Activated CD4-positive, alpha-beta T cell treated with anti-CD3 and anti-CD28 coated beads, Interleukin-10, Interleukin-2, amounts not matched to agents 100 ng/mL and 50 ng/mL, durations not matched to agents 16 hours and 8 hours (primary cell): ENCODE measurements around the gene BAZ1B.
"Not testable (repeated sequence)": the region's sequence is repeated elsewhere in the genome, so short reads cannot be mapped to it uniquely, and the experiment has no call there.

Experiments
- DNase-seq: peaks from one replicate; pipeline ENCODE4 v3.0.0-alpha.2; 2020

BAZ1B gene

DNA sequence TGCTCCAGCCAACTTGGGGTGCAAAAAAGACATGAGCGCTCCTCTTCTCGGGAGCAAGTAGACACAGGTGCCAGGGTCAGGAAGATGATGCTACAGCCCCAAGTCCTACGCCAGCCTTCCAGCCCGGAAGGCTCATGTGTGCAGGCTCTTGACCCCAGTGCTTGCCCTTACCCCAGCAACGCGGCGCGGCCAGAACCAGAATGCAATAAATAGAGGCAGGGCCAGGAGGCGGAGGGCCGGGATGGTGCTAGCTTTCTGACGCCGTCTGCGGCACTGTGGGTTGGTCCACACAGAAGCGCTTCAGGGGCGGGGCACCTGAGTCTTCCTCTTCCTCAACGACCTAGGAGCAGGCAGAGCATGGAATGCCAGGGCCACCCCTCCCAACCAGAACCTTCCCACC is 15.0 kb upstream of the BAZ1B start:
- no peak for DNase-seq

DNA sequence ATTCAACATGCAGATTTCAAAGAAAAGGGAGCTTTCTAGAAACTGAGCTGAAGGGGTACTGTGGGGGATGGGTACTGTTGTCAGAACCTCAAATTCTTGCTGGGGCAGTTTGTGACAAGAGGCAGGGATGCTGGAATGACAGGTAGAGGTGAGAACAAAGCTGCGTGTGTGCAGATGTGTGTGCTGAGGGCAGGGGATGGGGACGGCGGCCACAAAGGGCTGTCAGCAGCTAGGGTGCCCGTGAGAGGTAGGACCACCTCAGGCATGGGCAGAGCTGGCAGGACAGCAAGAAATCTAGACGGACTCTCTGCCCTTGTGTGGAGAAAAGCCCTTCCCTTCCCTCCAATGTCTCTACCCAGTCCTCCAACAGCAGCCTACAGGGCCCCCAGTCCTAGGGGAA is 14.4 kb upstream of the BAZ1B start:
- no peak for DNase-seq

DNA sequence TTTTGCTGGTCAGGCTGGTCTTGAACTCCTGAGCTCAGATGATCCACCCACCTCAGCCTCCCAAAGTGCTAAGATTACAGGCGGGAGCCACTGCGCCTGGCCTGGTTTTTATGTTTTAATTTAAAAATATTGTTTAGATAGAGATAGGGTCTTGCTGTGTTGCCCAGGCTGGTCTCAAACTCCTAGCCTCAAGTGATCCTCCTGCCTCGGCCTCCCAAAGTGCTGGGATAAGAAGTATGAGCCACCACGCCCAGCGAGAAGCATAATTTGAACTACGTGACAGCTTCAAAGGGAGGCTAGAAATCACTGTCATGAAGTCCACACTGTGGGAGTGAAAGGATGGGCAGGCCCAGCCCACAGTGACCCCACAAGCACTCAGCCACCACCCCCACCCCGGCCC is 13.8 kb upstream of the BAZ1B start:
- not testable (repeated sequence) for DNase-seq

DNA sequence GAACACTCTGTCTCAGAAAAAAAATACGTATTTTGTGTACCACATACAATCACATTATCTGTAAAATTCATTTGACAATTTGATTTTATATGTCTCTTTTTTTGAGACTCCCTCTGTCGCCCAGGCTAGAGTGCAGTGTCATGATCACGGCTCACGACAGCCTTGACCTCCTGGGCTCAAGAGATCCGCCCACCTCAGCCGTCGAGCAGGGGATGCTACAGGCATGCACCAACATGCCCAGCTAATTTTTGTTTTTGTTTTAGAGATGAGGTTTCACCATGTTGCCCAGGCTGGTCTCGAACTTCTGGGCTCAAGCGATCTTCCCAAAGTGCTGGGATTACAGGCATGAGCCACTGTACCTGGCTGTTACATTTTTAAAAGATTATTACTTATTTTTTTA is 11.6 kb upstream of the BAZ1B start:
- DNase-seq: no peak

DNA sequence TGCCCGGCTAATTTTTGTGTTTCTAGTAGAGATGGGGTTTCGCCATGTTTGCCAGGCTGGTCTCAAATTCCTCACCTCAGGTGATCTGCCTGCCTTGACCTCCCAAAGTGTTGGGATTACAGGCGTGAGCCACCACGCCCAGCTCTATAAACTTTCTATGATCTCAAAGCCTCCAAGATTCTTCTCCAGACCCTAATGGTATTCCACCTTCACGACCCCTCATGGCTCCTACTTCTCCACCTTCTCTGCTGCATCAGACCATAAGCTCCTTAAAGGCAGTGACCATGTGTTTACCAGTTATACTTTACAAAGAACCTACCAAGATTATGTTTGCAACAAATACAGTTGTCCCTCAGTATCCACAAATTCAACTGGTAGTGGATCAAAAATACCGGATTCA is 10.1 kb upstream of the BAZ1B start:
- no peak for DNase-seq

DNA sequence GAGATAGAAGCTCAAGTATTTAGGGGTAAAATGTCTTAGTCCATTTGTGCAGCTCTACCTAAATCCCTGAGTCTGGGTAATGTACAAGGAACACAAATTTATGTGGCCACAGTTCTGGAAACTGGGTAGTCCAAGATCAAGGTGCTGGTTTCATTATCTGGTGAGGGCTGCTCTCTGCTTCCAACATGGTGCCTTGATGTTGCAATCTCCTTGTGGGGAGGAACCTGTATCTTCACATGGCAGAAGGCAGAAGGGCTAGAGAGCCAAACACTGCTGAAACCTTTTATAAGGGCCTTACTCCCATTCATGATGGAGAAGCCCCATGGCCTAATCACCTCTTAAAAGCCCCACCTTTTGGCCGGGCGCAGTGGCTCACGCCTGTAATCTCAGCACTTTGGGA is 8.7 kb upstream of the BAZ1B start:
- no peak for DNase-seq

DNA sequence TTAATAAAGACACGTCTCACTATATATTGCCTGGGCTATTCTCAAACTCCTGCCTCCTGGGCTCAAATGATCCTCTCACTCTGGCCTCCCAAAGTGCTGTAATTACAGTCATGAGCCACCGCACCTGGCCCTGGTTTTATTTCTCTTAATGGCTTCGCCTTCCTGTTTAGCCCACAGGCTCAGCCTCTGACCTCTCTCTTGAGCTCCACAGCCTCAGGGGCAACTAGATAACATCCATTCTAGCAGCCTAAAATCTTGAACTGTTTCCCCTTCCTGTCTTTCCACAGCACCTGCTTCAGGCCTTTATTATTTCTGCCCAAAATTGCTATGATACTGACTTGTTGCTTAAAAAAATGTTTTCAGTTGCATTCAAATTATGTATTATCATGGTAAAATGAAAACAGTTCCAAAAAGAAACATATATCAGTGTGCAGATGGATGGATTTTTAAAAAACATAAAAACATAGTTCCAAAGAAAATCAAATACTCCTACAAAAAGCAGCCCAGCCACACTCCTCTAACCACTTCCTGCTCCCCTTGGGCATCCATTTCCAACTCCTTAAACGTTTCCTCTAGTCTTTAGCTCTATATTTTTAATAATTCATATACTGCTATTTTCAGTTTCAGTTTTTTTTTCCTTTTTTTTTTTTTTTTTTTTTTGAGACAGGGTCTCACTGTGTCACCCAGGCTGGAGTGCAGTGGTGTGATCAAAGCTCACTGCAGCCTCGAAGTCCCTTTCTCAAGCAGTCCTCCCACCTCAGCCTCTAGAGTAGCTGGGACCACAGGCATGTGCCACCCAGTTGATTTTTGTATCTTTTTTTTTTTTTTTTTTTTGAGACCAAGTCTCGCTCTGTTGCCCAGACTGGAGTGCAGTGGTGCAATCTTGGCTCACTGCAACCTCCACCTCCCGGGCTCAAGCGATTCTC is 5.1 kb upstream of the BAZ1B start:
- DNase-seq: peak; percentile 29

DNA sequence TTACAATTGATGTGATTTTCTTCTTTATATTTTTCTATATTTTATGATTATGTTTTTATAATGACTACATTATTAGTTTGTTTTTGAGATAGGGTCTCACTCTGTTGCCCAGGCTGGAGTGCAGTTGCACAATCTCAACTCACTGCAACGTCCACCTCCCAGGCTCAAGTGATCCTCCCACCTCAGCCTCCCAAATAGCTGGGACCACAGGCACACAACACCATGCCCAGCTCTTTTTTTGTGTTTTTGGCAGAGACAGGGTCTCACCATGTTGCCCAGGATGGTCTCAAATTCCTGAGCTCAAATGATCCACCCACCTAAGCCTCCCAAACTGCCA is 4.0 kb upstream of the BAZ1B start:
- DNase-seq: not testable (repeated sequence)

DNA sequence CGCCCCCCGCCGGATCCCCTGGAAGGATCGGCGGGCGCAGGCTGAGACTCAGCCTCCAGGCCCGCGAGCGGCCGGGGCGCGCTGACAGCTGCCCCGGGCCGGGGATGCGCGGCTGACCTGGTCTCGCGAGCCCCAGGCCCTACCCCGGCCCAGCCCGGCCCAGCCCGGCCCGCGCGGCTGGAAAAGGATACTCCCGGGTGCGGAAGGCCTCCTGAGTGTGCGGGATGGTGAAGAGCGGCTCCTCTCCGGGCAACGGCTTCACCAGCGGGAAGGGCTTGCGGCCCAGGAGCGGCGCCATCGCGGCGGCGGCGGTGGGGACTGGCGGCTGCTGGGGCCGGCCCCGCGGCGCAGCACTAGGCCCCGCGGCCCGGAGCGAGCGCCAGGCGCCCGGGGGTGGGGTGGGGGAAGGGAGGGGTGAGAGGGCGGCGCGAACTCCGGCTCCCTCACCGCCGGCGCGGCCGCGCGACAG is 423 bp downstream of the BAZ1B start:
- DNase-seq: peak; percentile 75

DNA sequence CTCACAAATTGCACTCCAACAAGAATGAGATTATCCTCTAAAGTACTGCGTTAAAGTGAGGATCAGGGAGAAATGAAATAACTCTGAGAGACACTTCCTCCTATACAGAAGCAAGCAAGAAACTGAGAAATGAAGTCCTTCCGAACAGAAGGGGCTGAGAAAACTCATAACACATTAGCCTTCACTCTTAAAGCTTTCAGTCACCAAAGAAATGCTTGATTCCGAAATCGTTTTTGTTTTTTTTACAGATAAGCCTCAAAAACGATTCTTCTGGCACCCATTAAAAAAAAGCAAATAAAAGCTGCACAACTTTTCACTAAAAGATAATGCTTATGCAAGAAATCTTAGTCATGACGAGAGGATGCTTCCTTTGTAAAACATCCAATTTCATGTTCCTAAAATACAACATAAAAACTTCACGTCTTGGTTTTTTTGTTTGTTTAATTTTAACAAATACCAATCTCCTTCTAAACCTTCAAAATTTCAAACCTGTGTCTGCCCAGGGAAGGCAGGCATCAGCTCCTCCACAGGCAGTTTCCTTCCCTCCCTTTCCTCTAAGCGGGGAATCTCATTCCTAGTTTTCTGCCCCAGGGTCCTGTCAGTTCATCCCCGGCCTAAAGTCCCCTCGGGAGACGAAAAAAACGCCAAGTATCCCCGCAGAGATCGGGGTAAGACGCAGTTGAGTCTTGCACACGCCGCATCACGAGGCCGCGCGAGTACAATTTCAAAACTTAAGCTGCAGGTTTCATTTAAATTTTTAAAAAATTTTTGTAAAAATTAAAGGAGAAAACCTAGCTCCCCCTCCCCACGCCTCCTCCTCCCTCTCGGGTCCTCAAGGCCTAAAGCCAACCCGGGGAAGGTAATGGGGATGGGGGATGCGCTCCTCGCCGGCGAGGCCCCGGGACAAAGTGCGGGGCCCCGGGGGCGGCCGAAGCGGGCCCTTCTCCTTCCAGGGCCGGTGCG is 1.1 kb downstream of the BAZ1B start:
- DNase-seq: no peak

DNA sequence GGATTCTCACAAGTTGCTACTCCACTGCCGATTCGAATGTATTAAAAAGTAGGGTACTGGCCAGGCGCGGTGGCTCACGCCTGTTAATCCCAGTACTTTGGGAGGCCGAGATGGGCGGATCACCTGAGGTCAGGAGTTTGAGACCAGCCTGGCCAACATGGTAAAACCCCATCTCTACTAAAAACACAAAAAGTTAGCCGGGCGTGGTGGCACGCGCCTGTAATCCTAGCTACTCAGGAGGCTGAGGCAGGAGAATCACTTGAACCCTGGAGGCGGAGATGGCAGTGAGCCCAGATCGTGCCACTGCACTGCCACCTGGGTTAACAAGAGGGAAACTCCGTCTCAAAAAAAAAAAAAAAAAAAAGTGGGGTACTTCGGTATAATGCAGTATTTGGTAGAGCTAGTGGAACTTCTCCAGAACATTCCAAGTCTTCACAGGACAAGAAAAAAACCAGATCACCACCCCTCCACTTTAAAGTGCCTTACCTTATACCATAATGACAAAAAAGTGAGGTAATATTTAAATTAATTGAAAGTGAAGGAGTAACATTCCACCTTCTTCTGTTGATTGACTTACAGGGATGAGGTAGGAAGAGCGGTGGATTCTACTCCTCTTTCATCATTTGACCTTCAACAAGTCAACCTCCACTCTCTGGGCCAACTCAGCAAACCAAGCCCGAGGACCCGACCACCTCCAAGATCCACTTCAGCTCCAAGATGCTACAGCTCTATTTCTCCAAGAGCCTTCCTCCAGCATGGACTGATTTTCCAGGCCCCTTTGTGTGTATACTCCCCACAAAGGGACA is 2.0 kb downstream of the BAZ1B start:
- peak; percentile 37 for DNase-seq

DNA sequence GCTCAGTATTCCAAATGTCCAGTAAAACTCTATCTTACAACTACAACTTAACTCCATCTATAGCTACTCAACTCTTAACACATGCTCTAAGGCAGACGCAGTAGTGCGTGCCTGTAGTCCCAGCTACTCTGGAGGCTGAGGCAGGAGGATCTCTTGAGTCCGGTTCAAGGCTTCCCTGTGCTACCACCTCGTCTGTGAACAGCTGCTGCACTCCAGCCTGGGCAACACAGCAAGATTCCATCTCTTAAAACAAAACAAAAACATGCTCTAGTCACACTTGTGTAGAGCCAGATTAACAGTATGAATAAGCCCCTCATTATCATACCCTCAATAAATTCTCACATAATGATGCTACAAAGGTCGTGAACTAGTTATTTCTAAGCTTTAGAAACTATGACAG is 3.6 kb downstream of the BAZ1B start:
- no peak for DNase-seq

DNA sequence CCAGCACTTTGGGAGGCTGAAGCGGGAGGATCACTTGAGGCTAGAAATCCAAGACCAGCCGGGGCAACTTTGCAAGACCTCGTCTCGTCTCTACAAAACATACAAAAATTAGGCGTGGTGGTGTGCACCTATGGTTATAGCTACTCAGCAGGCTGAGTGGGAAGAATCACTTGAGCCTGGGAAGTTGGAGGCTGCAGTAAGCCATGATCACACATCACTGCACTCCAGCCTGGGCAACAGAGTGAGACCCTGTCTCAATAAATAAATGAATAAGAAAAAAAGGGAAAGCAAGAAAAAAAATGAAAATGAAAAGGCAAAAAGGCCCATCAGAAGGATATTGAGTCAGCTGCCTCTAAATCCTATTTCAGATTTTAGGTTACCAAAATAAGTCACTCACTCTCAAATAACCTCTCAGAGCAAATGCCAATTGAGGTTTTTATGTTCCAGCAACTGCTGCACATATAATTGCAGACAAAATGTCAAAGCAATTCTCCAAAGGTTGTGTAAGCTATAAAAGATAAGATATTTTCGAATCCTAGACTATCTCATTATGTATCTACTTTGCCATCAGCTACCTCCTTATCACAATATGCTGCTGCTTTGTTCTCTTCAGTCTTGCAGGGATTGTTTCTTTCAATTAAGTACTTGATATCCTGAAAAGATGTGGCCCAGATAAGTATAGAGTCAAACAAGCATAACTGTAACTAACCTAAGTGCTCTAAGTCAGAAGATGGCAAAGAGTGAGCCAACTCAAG is 4.7 kb downstream of the BAZ1B start:
- no peak for DNase-seq

DNA sequence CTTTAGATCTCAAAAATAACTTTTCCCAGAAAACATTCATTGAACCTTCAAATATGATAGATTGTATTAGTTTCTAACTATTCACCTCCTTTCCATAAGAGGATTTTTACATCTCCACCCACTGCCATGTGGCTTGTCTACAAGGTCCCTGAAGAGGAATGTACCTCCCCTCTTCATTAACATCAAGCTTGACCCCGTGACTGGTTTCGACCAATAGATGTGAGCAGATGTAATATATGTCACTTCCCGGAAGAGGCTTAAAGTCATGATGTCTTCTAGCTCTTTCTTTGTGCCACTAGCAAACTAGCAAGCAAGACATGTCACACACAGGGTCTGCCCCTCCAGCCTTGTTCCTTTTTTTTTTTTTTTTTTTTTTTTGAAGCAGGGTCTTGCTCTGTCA is 6.9 kb downstream of the BAZ1B start:
- DNase-seq: peak; percentile 15

DNA sequence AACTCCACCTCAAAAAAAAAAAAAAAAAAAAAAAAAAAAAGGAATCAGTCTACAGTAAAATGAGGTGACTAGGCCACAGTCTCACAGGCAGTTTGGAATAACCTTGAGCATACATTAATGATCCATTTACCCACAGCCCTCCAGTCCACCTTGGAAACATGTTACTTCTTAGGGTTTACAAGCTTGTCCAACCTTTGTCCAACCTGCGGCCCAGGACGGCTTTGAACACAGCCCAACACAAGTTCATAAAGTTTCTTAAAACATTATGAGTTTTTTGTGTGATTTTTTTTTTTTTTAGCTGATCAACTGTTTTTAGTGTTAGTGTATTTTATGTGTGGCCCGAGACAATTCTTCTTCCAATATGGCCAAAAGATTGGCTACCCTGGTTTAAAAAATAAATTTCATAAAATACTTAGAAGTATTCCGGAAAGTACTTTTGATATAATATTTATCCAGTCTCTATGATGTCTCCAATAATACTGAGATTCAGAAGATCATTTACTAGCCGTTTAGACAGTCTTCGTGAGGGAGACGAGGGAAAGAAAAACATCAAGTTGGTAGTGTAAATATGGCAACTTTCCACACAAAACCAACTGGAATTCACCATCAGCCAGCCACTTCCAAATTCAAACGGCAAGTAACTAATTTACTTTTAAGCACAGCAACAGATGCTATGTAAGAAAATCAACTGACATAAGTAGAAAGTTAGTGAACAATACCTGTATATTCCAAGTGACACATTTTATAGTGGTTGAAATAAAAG is 9.9 kb downstream of the BAZ1B start:
- no peak for DNase-seq

DNA sequence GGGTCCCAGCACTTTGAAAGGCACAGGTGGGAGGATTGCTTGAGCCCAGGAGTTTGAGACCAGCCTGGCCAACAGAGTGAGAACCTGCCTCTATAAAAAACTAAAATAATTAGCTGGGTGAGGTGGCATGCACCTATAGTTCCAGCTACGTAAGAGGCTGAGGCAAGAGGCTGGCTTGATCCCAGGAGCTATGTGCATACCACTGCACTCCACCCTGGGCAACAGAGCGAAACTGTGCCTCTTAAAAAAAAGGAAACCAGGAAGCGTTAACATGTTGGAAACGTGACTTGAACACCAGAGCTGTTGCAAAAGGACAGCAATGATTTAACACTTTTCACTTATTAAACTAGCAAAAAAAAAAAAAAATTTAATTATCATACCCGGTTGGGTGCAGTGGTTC is 12.6 kb downstream of the BAZ1B start:
- DNase-seq: no peak

DNA sequence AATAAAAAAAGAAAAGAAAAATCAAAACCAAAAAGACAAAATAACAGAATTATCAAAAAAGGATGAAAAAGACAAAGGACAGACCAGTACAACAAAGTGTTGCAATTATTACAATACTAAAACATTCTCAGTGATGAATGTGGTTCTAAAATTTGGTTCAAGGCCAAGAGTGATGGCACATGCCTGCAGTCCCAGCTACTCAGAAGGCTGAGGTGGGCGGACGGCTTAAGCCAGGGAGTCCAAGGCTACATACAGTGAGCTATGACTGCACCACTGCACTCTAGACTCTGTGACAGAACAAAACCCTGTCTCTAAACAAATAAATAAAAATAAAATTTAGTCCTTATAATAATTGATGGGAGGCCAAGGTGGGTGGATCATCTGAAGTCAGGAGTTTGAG is 14.5 kb downstream of the BAZ1B start:
- DNase-seq: no peak

DNA sequence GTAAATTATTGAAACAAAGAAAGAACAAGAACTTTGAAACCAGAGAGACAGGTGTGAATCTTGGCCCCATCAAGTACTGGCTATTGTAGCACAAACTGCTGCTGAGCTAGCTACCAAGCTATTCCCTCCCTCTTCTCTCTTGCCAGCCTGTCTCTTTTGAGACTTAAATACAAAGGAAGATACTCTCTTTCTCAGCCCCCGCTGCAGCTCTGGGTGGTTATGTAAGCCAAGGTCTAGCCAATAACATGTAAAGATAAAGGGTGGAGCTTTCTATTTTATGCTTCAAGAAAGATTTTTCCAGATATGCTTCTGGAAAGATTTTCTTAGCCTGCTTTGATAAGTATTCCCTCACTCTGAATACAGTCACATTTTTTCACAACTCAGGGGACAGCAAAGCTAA is 17.2 kb downstream of the BAZ1B start:
- DNase-seq: no peak

DNA sequence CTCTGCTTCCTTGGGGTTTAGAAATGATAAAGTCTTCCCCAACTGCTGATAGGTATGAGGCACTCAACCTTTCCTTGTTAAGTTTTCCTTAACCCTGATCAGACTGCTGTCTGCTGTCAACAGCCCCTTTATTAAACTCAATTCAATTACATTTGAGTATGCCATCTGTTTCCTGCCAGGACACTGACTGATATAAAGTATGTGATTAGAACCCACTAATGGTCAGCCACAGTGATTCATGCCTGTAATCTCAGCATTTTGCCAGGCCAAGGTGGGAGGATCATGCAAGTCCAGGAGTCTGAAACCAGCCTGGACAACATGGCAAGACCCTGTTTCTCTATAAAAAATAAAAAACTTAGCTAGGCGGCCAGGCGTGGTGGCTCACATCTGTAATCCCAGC is 18.1 kb downstream of the BAZ1B start:
- no peak for DNase-seq

DNA sequence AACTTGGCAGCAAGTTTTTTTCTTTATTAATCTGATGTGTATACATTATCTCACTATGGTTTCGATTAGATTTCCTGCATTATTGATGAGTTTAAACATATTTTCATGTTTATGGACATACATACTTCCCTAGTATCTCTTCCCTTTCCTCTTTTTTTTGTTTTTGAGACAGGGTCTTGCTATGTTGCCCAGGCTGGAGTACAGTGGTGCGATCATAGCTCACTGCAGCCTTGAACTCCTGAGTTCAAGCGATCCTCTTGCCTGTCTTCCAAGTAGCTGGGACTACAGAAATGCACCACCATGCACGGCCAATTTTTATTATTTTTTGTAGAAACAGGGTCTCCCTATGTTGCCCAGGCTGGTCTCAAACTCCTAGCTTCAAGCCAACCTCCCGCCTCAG is 18.9 kb downstream of the BAZ1B start:
- no peak for DNase-seq

DNA sequence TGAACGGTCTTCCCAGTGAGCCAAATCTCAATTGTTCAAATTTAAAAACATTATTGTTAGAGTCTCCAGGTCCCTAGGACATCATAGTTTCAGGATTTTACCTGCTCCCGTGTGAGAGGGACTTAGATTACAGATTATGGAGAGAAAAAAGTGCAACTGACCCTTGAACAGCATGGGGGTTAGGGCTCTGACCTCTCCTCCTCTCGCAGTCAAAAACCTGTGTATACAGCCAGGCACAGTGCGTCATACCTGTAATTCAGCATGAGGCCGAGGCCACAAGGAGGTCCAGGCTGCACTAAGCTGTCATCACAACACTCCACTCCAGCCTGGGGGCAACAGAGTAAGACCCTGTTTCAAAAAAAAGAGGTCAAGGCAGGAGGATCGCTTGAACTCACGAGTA is 25.5 kb downstream of the BAZ1B start:
- DNase-seq: no peak
